Measurements from ENCODE around the gene ANKRD13D.

Gene ANKRD13D

GRCh38 chr11:67289226-67289650 is at the start of gene ANKRD13D:
Gene ANKRD13D, plus strand, starts transcription at chr11:67289303. Its CDS starts 158 bp downstream, at chr11:67289461.
- in situ Hi-C loops (cut with MboI; ENCODE audit: low pct_unique_long_range_greater_than_20kb, low sequenced_read_pairs), result no loop called here
- no peak for DNase-seq

DNA sequence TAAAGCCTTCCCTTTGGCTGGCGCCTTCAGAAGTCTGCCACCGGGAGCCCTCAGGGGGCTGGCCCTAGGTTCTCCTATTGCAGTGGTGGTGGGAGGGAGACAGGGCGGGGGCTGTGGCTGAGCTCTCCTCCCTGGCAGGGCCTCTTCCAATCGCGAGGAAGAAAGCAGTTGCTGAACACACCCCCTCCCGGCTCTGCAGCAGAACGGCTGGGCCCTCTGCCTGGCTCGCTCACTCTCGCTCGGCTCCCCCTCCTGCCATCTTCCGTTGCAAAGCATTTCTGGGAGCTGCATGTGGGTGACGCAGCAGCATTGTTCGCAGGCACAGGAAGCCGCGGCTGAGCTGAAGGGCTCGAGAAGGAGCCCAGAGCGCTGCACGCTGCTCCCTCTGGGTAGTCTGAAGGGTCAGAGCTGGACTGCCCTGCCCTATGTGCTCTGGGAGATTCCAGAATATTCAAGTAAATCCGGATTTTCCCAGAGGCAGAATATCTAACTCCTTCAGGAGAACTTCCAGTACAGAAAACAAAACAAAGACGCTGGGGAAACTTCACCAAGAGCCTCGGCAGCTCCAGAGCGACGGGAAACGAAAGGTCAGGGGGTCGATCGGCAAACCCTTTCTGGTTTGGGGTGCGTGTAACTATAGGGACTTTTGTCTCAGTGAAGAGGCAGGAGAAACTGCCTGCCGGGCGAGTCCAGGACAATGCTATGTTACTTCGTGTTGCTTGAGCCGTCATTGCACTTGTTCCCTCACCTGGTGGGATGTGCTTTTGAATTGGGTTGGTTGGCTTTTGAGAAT is 49.1 kb upstream of the ANKRD13D start:
- peak; percentile 99 for DNase-seq
- in situ Hi-C loops (cut with MboI; ENCODE audit: low pct_unique_long_range_greater_than_20kb, low sequenced_read_pairs), result no loop called here

GRCh38 chr11:67240576-67241389 is 48.3 kb upstream of the ANKRD13D start:
- in situ Hi-C loops (cut with MboI; ENCODE audit: low pct_unique_long_range_greater_than_20kb, low sequenced_read_pairs), result no loop called here
- DNase-seq, result peak; percentile 78

- in situ Hi-C loops (cut with MboI; ENCODE audit: low pct_unique_long_range_greater_than_20kb, low sequenced_read_pairs), result no loop called here
- DNase-seq, result no peak
These were observed 46.6 kb upstream of the ANKRD13D start for GRCh38 chr11:67242548-67242947.

- no peak for DNase-seq
- in situ Hi-C loops (cut with MboI; ENCODE audit: low pct_unique_long_range_greater_than_20kb, low sequenced_read_pairs), result no loop called here
These were observed 46.1 kb upstream of the ANKRD13D start for GRCh38 chr11:67243051-67243450.

DNA sequence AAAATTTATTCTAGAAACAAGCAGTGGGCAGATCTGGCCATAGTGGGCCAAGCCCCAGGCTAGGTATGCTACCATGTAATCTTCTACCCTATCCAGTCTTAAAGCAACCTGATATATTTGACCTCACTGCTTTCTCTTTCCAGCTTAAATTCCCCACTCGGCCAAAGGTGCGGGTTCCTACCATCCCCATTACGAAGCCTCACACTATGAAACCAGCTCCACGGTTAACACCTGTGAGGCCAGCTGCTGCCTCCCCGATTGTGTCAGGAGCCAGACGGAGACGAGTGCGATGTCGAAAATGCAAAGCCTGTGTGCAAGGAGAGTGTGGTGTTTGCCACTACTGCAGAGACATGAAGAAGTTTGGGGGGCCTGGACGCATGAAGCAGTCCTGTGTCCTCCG is 44.1 kb upstream of the ANKRD13D start:
- no peak for DNase-seq
- in situ Hi-C loops (cut with MboI; ENCODE audit: low pct_unique_long_range_greater_than_20kb, low sequenced_read_pairs), result no loop called here

- DNase-seq, result no peak
- in situ Hi-C loops (cut with MboI; ENCODE audit: low pct_unique_long_range_greater_than_20kb, low sequenced_read_pairs), result no loop called here
These were observed 41.1 kb upstream of the ANKRD13D start for GRCh38 chr11:67247946-67248550.

- in situ Hi-C loops (cut with MboI; ENCODE audit: low pct_unique_long_range_greater_than_20kb, low sequenced_read_pairs), result no loop called here
- no peak for DNase-seq
These were observed 40.5 kb upstream of the ANKRD13D start for GRCh38 chr11:67248653-67249052.

DNA sequence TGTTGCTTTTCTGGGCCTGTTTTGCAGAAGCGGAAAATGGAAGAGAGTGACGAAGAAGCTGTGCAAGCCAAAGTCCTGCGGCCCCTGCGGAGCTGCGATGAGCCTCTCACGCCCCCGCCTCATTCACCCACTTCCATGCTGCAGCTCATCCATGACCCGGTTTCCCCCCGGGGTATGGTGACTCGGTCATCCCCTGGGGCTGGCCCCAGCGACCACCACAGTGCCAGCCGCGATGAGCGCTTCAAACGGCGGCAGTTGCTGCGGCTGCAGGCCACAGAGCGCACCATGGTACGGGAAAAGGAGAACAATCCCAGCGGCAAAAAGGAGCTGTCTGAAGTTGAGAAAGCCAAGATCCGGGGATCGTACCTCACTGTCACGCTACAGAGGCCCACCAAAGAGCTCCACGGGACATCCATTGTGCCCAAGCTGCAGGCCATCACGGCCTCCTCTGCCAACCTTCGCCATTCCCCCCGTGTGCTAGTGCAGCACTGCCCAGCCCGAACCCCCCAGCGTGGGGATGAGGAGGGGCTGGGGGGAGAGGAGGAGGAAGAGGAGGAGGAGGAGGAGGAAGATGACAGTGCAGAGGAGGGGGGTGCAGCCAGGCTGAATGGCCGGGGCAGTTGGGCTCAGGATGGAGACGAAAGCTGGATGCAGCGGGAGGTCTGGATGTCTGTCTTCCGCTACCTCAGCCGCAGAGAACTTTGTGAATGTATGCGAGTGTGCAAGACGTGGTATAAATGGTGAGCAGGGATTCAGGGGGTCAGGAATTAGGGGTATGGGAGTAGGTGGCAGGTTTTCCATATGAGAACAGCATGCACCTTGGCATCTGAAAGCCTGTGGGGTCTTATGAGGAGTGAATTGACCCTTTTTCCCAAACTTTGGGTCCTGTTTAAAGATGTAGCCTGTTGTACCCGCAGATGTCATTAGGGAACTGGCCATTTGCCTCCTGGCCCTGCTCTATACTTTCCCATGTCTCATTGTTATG is 38.8 kb upstream of the ANKRD13D start:
- in situ Hi-C loops (cut with MboI; ENCODE audit: low pct_unique_long_range_greater_than_20kb, low sequenced_read_pairs), result no loop called here
- no peak for DNase-seq

GRCh38 chr11:67251841-67252240 is 37.3 kb upstream of the ANKRD13D start:
- in situ Hi-C loops (cut with MboI; ENCODE audit: low pct_unique_long_range_greater_than_20kb, low sequenced_read_pairs), result no loop called here
- DNase-seq, result no peak

DNA sequence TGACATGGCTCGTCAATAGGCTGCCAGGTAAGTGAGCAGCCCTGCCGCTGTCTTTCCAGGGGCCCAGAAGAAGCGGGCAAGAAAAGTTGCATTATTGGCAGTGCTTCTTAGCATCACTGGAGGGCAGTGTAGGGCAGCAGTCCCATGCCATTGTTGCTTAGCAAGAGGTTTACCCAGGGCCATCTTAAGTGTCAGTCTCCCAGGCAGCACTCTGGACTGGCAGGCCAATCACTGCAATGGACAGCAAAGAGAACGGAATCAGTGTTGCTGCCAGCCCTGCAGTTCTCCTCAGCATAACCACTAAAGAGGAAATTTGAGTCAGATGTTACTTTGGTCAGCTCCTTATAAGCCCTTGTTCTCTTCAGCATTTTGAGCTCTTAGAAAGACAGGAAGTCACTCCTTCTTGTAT is 36.3 kb upstream of the ANKRD13D start:
- in situ Hi-C loops (cut with MboI; ENCODE audit: low pct_unique_long_range_greater_than_20kb, low sequenced_read_pairs), result no loop called here
- peak; percentile 60 for DNase-seq

- in situ Hi-C loops (cut with MboI; ENCODE audit: low pct_unique_long_range_greater_than_20kb, low sequenced_read_pairs), result no loop called here
- no peak for DNase-seq
These were observed 35.1 kb upstream of the ANKRD13D start for GRCh38 chr11:67253872-67254624.

GRCh38 chr11:67254798-67255197 is 34.3 kb upstream of the ANKRD13D start:
- no peak for DNase-seq
- in situ Hi-C loops (cut with MboI; ENCODE audit: low pct_unique_long_range_greater_than_20kb, low sequenced_read_pairs), result no loop called here

- DNase-seq, result no peak
- in situ Hi-C loops (cut with MboI; ENCODE audit: low pct_unique_long_range_greater_than_20kb, low sequenced_read_pairs), result no loop called here
These were observed 33.8 kb upstream of the ANKRD13D start for GRCh38 chr11:67255353-67255752.

DNA sequence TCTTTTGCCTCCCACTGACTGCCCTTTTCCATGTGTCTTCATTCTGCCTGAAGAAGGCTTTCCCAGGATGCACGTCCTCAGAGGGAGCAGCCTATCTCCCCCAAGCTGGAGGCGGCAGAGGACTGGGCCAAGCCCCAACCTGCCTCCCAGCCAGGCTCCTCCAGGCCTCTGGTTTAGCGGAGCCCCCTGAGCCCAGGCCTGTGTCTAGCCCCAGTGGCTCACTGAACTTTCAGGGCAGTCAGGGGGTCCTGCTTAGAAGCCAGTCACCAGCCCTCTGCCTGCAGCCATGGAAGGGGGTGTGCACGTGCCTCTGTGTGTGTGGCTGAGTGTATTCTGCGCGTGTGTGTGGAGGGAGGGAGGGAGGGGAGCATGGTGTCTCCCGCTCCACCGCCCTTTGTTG is 33.2 kb upstream of the ANKRD13D start:
- DNase-seq, result no peak
- in situ Hi-C loops (cut with MboI; ENCODE audit: low pct_unique_long_range_greater_than_20kb, low sequenced_read_pairs), result no loop called here

- DNase-seq, result no peak
- in situ Hi-C loops (cut with MboI; ENCODE audit: low pct_unique_long_range_greater_than_20kb, low sequenced_read_pairs), result no loop called here
These were observed 32.5 kb upstream of the ANKRD13D start for GRCh38 chr11:67256477-67257135.

GRCh38 chr11:67260406-67260805 is 28.7 kb upstream of the ANKRD13D start:
- DNase-seq, result no peak
- in situ Hi-C loops (cut with MboI; ENCODE audit: low pct_unique_long_range_greater_than_20kb, low sequenced_read_pairs), result no loop called here
